Dedifferentiated amniotic fluid mesenchymal stem cell (primary cell): ENCODE results near the gene LDLRAD4.

ENCODE experiments used
- DNase-seq: peaks from one replicate; pipeline ENCODE4 v3.0.0-alpha.2; 2016; ENCODE audit errors: extremely low spot score

LDLRAD4 gene

GRCh38 chr18:13514558-13514957 lies 296.0 kb downstream of the LDLRAD4 start:
- no peak for DNase-seq

- DNase-seq = no peak
These were observed 298.3 kb downstream of the LDLRAD4 start for GRCh38 chr18:13516855-13517254.

- no peak for DNase-seq
These were observed 298.8 kb downstream of the LDLRAD4 start for GRCh38 chr18:13517369-13517768.

GRCh38 chr18:13518382-13518781 lies 299.8 kb downstream of the LDLRAD4 start:
- no peak for DNase-seq

GRCh38 chr18:13520306-13520705 lies 301.7 kb downstream of the LDLRAD4 start:
- DNase-seq = no peak

- no peak for DNase-seq
These were observed 302.2 kb downstream of the LDLRAD4 start for GRCh38 chr18:13520741-13521140.

GRCh38 chr18:13521418-13521817 lies 302.9 kb downstream of the LDLRAD4 start:
- no peak for DNase-seq

GRCh38 chr18:13522256-13522655 lies 303.7 kb downstream of the LDLRAD4 start:
- DNase-seq = no peak

- no peak for DNase-seq
These were observed 304.5 kb downstream of the LDLRAD4 start for GRCh38 chr18:13522861-13523660.

- no peak for DNase-seq
These were observed 305.5 kb downstream of the LDLRAD4 start for GRCh38 chr18:13524054-13524453.

GRCh38 chr18:13524811-13525210 lies 306.3 kb downstream of the LDLRAD4 start:
- DNase-seq = no peak

- DNase-seq = no peak
These were observed 306.9 kb downstream of the LDLRAD4 start for GRCh38 chr18:13525381-13526029.

- no peak for DNase-seq
These were observed 308.0 kb downstream of the LDLRAD4 start for GRCh38 chr18:13526519-13526918.

- no peak for DNase-seq
These were observed 308.7 kb downstream of the LDLRAD4 start for GRCh38 chr18:13527256-13527655.

GRCh38 chr18:13527730-13528129 lies 309.2 kb downstream of the LDLRAD4 start:
- DNase-seq = no peak

GRCh38 chr18:13528739-13529392 lies 310.3 kb downstream of the LDLRAD4 start:
- no peak for DNase-seq

GRCh38 chr18:13530033-13530878 lies 311.7 kb downstream of the LDLRAD4 start:
- DNase-seq = no peak

GRCh38 chr18:13530879-13531387 lies 312.4 kb downstream of the LDLRAD4 start:
- peak; percentile 65 for DNase-seq

- no peak for DNase-seq
These were observed 313.2 kb downstream of the LDLRAD4 start for GRCh38 chr18:13531681-13532325.

GRCh38 chr18:13532406-13533075 lies 314.0 kb downstream of the LDLRAD4 start:
- DNase-seq = no peak

GRCh38 chr18:13534631-13535030 lies 316.1 kb downstream of the LDLRAD4 start:
- DNase-seq = no peak
